Stimulated activated CD4-positive, alpha-beta T cell treated with anti-CD3 and anti-CD28 coated beads, Interleukin-15, amount 100 ng/mL, for 1 hour (primary cell): Measurements from ENCODE around the gene DOCK2.

Experiments
- DNase-seq, 2 donors: peaks; one replicate each; pipeline ENCODE4 v3.0.0-alpha.2; 2020; ENCODE audit warnings: low read depth in 1 of 2, low spot score in 1 of 2

DOCK2 gene

GRCh38 chr5:170025853-170026252 is 388.8 kb downstream of the DOCK2 start:
- no peak for DNase-seq

- no peak for DNase-seq
These were observed 391.0 kb downstream of the DOCK2 start for GRCh38 chr5:170028124-170028523.

GRCh38 chr5:170034231-170034630 is 397.2 kb downstream of the DOCK2 start:
- no peak for DNase-seq

- no peak for DNase-seq
These were observed 401.2 kb downstream of the DOCK2 start for GRCh38 chr5:170038241-170038640.

- no peak for DNase-seq
These were observed 402.8 kb downstream of the DOCK2 start for GRCh38 chr5:170039830-170040229.

DNA sequence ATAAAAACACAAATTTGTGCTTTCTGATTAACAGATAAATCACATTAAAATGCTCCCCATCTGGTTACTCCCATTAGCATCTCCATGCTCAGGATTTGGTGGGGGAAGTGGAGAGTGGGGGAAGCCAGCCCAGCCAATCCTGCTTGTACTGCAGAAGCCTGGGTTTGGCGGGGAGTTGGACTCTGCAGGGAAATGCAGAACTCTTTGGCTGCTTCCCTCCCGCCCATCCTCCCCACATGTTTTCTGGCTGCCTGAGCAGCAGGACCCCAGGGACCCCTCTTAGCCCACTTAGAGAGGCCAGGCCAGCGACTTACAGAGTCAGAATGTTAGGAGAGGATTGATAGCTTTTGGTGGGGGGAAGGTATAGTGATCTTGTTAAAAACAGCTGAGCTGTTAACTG is 409.2 kb downstream of the DOCK2 start:
- no peak for DNase-seq

- no peak for DNase-seq
These were observed 412.6 kb downstream of the DOCK2 start for GRCh38 chr5:170049713-170050112.

DNA sequence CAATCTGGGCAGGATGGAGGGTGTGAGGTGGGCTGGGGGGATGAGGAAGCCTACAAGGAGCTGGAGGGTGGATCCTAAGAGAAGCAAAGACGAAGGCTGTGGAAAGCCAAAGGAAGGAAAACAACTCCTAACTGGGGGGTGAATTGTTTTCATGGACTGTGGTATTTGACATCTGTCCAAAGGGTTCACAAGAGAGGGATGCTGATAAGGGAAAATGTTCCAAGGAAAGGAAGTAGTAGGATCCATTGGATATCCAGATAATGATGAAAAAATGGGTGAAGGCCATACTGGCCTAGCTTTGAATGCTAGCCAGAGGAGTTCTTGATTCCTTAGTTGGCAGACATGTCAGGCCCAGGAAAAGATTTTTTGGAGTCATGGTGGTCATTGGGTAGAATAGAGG is 416.8 kb downstream of the DOCK2 start:
- DNase-seq, result no peak

DNA sequence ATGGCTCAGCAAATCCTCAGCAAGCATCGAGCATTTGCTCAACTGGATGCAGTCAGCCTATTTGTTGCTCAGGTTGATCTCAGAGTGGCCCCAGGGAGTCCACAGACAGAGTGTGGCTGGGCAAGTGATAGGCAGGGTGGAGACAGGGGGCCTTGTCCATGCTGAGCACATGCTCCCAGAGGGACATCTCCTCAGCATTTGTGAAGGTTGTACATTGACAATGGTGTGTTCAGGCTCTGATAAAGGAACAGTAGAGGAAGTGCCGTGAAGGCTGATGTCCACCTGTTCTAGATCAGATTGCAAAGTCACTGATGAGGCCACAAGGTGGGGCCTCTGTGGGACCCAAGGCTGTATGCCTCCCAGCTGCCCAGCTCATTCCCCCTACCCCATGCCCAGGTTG is 418.5 kb downstream of the DOCK2 start:
- DNase-seq, result no peak

- no peak for DNase-seq
These were observed 419.6 kb downstream of the DOCK2 start for GRCh38 chr5:170056561-170057267.

GRCh38 chr5:170057311-170057710 is 420.2 kb downstream of the DOCK2 start:
- no peak for DNase-seq

DNA sequence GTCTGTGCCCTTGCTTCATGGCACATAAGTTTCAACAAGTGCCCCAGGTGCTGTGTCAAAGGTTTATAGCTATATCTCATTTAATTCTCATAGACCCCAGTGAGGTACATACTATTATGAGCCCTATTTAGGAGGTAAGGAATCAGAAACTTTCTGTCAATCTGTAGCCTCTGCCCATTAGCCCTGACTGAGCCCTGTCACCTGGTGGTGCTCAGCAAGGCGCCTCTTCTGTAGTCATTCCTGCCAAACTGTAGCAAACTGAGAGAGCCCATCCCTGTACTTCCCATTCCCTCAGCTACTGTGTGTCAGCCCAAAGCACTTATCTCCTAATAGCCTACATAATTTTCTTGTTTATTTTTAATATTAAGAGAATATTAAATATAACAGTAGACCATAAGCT is 422.1 kb downstream of the DOCK2 start:
- no peak for DNase-seq

- no peak for DNase-seq
These were observed 430.1 kb downstream of the DOCK2 start for GRCh38 chr5:170067152-170067551.

DNA sequence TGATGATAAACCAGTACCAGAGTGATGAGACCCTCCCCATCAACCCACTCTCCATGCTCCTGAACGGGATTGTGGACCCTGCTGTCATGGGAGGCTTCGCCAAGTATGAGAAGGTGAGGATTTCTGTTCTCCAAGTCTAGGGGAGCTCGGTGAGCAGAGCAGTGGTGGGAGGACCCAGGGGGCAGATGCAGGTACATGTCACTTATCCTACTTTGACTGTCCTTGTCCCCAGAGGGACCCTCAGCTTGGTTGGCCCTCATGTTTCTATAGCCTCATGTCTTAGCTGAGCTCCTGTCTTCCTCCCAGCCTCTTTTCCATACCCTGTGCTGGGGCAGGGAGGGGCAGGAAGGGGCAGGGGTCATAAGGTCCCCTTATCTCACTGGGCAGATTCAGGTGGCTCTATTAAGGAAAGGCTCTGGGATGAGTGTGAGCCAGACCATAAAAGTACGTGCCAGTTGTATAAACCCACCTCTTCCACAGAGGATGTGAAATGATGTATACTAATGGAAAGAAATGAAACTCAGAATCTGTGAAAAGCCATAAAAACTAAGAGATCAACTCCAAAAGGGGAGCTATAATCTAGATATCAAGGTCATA is 430.6 kb downstream of the DOCK2 start:
- DNase-seq, result no peak

DNA sequence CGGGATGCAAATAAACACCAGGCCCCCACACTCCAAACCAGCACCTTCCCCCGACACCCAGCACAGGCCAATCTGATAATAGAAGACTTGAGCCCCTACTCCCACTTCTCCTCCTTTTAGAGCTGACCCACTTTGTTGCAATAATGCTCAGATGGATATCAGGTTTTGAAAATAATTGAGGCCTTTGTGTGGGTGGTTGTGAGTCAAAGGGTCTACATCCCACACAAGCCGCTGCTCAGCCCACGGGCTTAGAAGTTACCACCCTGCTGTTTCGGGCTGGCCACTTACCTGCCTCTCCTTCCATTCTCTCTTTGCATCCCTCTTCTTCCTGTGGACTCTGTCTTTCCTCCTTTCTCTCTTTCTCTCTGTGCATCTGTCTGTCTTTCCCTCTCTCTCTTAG is 432.4 kb downstream of the DOCK2 start:
- no peak for DNase-seq

DNA sequence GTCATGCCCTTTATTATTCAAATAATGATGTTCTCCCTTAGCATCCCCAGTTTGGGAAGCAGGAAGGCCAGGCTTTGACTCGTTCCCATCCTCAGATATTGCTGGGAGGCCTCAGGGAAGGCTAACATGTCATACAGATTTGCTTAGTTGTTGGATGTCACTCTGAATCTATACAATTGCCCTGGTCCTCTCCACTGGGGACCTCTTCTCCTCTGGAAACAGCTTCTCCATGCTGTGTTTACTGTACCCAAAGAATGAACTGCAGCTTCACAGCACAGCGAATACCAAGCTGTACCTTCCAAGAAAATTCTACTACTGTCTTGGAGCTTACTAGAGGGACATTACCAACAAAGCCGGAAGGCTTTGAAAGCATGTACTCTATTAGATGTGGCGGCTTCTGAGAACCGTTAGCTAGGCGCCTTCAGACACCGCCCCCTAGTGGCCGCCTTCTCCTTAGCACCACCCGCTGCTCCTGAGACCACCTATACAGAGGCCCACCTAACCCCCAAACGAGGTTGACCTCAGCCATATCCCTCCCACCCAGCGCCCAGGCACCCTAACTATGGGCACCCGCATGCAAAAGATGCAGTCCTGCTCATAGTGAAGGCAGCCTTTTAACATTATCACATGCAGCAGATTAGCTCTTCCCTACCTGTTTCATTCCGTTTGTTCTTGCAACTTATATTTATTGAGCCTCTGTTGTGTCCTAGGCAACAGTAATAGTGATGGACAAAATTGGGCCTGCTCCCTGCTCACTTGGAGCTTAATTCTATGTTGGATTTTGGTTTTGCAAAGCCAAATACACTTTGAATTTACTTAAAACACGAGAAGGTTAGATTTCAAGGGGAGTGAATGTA is 433.7 kb downstream of the DOCK2 start:
- no peak for DNase-seq

GRCh38 chr5:170071748-170072147 is 434.7 kb downstream of the DOCK2 start:
- DNase-seq, result no peak

DNA sequence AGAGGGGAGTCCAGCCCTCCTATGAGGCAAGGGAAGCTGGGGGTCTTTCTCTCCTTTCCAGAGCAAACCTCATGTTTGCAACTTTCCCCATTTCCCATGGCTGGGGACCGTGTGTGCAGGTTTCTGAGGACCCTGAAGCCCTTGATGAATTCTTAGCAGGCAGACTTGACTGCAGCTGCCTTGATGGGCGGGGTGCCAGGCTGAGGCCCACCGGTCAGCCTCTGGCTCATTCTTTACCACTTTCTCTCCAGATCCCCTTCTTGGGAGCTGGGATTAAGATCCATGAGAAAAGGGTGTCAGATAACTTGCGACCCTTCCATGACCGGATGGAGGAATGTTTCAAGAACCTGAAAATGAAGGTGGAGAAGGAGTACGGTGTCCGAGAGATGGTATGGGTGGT is 438.6 kb downstream of the DOCK2 start:
- no peak for DNase-seq

DNA sequence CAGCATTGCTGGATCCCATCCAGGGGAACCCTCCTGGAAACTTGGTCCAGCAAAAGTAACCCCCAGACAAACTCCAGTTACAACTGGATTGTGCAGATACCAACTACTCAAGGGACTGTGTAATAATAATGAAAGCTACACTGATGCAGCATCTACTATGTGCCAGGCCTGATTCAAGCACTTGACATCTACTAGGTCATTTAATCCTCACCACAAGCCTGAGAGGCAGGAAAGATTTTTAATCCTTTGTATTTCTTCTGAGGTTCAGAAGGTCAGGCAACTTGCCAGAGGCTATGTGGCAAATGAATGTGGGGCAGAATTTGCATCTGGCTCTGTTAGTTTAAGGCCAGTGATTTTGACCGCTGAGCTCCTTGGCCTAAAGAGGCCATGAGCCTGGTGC is 439.1 kb downstream of the DOCK2 start:
- no peak for DNase-seq

DNA sequence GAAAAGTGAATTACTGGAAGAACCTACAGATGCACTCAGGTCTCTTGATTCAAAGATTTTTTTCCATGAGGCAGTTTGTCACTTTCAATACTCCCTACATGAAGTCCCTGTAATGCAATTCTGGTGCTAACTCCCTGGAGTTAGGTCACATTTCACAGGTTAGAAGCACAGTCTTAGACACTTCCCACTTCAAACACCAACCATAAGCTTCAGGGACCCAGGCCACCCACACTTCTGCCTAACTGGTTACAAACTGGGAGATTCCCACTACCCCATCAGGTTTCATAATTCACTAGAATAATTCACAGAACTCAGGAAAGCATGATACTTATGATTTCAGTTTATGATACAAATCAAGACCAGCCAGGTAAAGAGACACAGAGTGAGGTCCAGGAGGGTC is 439.7 kb downstream of the DOCK2 start:
- no peak for DNase-seq

GRCh38 chr5:170077526-170077925 is 440.5 kb downstream of the DOCK2 start:
- DNase-seq, result no peak

DNA sequence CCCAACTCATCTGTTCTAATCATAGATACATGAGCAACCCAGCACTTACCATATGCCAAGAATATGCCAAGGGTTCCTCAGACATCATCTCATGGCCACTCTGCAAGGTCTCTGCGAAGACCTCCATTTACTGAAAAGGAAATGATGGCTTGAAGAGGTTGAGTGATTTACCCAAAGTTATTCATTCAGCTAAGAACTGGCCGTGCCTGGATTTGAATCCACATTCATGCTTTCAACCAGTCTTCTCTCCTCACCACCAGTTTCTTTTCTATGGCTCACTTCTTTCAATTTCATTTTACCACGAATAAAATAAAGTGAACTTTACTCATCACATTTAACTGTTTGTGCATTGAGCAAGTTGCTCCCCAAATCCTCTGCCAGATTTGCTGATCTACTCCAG is 441.4 kb downstream of the DOCK2 start:
- no peak for DNase-seq
